ENCODE data around the gene RPGRIP1L.

Gene RPGRIP1L

GRCh38 chr16:53611179-53611696 is 92.4 kb downstream of the RPGRIP1L start:
- Histone ChIP-seq H3K27me3 (no peaks in the 10 kb centered on the region), H3K4me1 (ENCODE audit: control insufficient read depth in 1 of 2, insufficient read depth in 1 of 2, low read depth in 1 of 2, low read length in 1 of 2) (no peaks in the 10 kb centered on the region), H3K9me3 (no peaks in the 10 kb centered on the region), H3K4me3 (ENCODE audit: low read depth in 1 of 2, low read length in 1 of 2) (no peak overlapping the region), H3K36me3 (no peaks in the 10 kb centered on the region), H3K27ac (no peak overlapping the region)
- TF ChIP-seq CTCF (IDR thresholded peaks at IDR 0.05): no peak

DNA sequence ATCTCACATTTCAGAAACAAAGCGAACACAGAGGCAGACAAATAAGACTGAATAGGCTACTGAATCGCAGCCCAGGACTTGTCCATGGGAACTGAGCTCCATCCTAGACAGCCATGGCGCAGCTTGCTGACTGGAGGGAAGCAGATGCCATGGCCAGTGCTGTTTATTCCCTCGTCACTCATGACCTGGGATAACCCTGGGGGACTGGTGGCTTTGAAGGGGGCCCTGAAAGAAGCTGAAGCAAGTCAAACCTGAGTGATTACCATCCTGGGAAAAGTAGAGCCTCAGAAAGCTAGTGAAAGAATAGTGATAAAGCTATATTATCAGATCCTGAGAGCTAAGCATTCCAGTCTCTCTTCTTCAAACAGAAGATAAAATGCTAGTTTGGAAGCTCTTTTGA is 94.1 kb downstream of the RPGRIP1L start:
- H3K36me3 ChIP-seq: no peaks in the 10 kb centered on the region
- no peaks in the 10 kb centered on the region for H3K4me1 ChIP-seq (ENCODE audit: control insufficient read depth in 1 of 2, insufficient read depth in 1 of 2, low read depth in 1 of 2, low read length in 1 of 2)
- no peak for TF ChIP-seq CTCF (IDR thresholded peaks at IDR 0.05)
- H3K9me3 ChIP-seq: no peaks in the 10 kb centered on the region
- no peak overlapping the region for H3K27ac ChIP-seq
- no peaks in the 10 kb centered on the region for H3K27me3 ChIP-seq
- H3K4me3 ChIP-seq (ENCODE audit: low read depth in 1 of 2, low read length in 1 of 2): no peak overlapping the region

DNA sequence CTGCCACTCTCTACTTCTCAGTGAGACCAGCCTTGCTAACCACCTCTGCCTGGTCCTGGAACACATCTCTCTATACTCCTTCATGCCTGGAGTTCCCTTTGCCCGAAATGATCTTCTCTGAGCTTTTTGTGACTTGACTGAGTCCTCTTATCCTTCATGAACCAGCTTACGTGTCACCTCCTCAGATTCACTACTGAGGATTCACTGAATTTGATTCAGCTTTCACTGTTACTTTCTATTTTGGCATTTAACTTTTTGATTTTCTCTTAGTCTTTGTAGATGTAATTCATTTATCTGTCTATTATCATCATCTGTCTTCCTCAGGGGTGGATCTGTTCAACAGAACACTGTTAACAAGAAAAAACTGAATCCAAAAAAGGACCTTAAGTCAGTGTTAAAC is 95.6 kb downstream of the RPGRIP1L start:
- no peak for TF ChIP-seq CTCF (IDR thresholded peaks at IDR 0.05)
- H3K4me3 ChIP-seq (ENCODE audit: low read depth in 1 of 2, low read length in 1 of 2): no peak overlapping the region

GRCh38 chr16:53605831-53606400 is 97.7 kb downstream of the RPGRIP1L start:
- no peak overlapping the region for H3K27ac ChIP-seq
- H3K9me3 ChIP-seq: no peaks in the 10 kb centered on the region
- H3K36me3 ChIP-seq: no peaks in the 10 kb centered on the region
- no peak overlapping the region for H3K4me3 ChIP-seq (ENCODE audit: low read depth in 1 of 2, low read length in 1 of 2)
- H3K27me3 ChIP-seq: no peaks in the 10 kb centered on the region
- no peaks in the 10 kb centered on the region for H3K4me1 ChIP-seq (ENCODE audit: control insufficient read depth in 1 of 2, insufficient read depth in 1 of 2, low read depth in 1 of 2, low read length in 1 of 2)
- TF ChIP-seq CTCF (IDR thresholded peaks at IDR 0.05): no peak

More for the DNA sequence above, 95.6 kb downstream of the RPGRIP1L start:
- H3K4me1 ChIP-seq (ENCODE audit: control insufficient read depth in 1 of 2, insufficient read depth in 1 of 2, low read depth in 1 of 2, low read length in 1 of 2): no peaks in the 10 kb centered on the region
- H3K27ac ChIP-seq: no peak overlapping the region
- H3K36me3 ChIP-seq: no peaks in the 10 kb centered on the region
- no peaks in the 10 kb centered on the region for H3K9me3 ChIP-seq
- H3K27me3 ChIP-seq: no peaks in the 10 kb centered on the region

GRCh38 chr16:53605356-53605755 is 98.3 kb downstream of the RPGRIP1L start:
- Histone ChIP-seq H3K36me3 (no peaks in the 10 kb centered on the region), H3K27me3 (no peaks in the 10 kb centered on the region), H3K9me3 (no peaks in the 10 kb centered on the region), H3K4me3 (ENCODE audit: low read depth in 1 of 2, low read length in 1 of 2) (no peak overlapping the region), H3K27ac (no peak overlapping the region), H3K4me1 (ENCODE audit: control insufficient read depth in 1 of 2, insufficient read depth in 1 of 2, low read depth in 1 of 2, low read length in 1 of 2) (no peaks in the 10 kb centered on the region)
- TF ChIP-seq CTCF (IDR thresholded peaks at IDR 0.05): no peak

Measured in neutrophil (primary cell).